NCI-H510A treated with DMSO at 0.1 percent for 48 hours (cell line): Measurements from ENCODE around the gene COL23A1.
"Not testable (repeated sequence)": the region's sequence is repeated elsewhere in the genome, so short reads cannot be mapped to it uniquely, and the experiment has no call there.

ENCODE experiments used
- DNase-seq: peaks from one replicate; lab custom pipeline; 2025; lab: John Stamatoyannopoulos, UW

Gene COL23A1

GRCh38 chr5:178261666-178262600 is 328.3 kb downstream of the COL23A1 start:
- DNase-seq: no peak

GRCh38 chr5:178259623-178260536 is 330.3 kb downstream of the COL23A1 start:
- no peak for DNase-seq

- DNase-seq: no peak
Observed at GRCh38 chr5:178257650-178258049, 332.5 kb downstream of the COL23A1 start.

GRCh38 chr5:178256746-178257145 is 333.4 kb downstream of the COL23A1 start:
- no peak for DNase-seq

GRCh38 chr5:178253632-178254031 is 336.6 kb downstream of the COL23A1 start:
- not testable (repeated sequence) for DNase-seq

GRCh38 chr5:178252258-178252657 is 337.9 kb downstream of the COL23A1 start:
- no peak for DNase-seq

GRCh38 chr5:178250263-178250662 is 339.9 kb downstream of the COL23A1 start:
- DNase-seq: no peak

- DNase-seq: no peak
Observed at GRCh38 chr5:178249191-178249989, 340.8 kb downstream of the COL23A1 start.

GRCh38 chr5:178248750-178249149 is 341.4 kb downstream of the COL23A1 start:
- no peak for DNase-seq

GRCh38 chr5:178247481-178248456 is 342.4 kb downstream of the COL23A1 start:
- no peak for DNase-seq

GRCh38 chr5:178246624-178247279 is 343.4 kb downstream of the COL23A1 start:
- DNase-seq: no peak

- no peak for DNase-seq
Observed at GRCh38 chr5:178245389-178245788, 344.8 kb downstream of the COL23A1 start.

GRCh38 chr5:178244576-178244975 is 345.6 kb downstream of the COL23A1 start:
- no peak for DNase-seq

- no peak for DNase-seq
Observed at GRCh38 chr5:178242416-178242815, 347.8 kb downstream of the COL23A1 start.

- no peak for DNase-seq
Observed at GRCh38 chr5:178241688-178242231, 348.4 kb downstream of the COL23A1 start.

GRCh38 chr5:178241231-178241663 is 348.9 kb downstream of the COL23A1 start:
- no peak for DNase-seq

GRCh38 chr5:178240766-178241165 is 349.4 kb downstream of the COL23A1 start:
- DNase-seq: no peak

- DNase-seq: no peak
Observed at GRCh38 chr5:178240341-178240741, 349.9 kb downstream of the COL23A1 start.

- not testable (repeated sequence) for DNase-seq
Observed at GRCh38 chr5:178239626-178240301, 350.4 kb downstream of the COL23A1 start.
